A549 (cell line): ENCODE results near the gene FRY. TPM values are rescaled to one million over a fixed set of nuclear protein-coding genes. Genes with fewer than 3 reads are reported as not detected.

Experiments used
- ATAC-seq, 2 experiments: fragments of 200-7000 bp in 1 of 2; fragments of >200 bp in 1 of 2; cut with Nextera tagmentation in 1 of 2; cut with Tn5 transposase in 1 of 2; 3 replicates each; pipeline versions ENCODE4 v1.8.0 to v1.9.1; 2018 to 2020; ENCODE audit warnings: mild to moderate bottlenecking in 1 of 2, moderate library complexity in 1 of 2
- CTCF ChIA-PET: fragments of 300-600 bp; sonication (Branson Sonifier 250); formaldehyde crosslinking; extraction: SDS; loops from one replicate; lab custom pipeline; 2021; ENCODE audit warnings: antibody characterized with exemption, inconsistent platforms; lab: Yijun Ruan, JAX
- POLR2A ChIA-PET: fragments of 350-600 bp; formaldehyde crosslinking; extraction: SDS; loops from one replicate; lab custom pipeline; 2021; ENCODE audit warnings: antibody characterized with exemption, inconsistent platforms; lab: Yijun Ruan, JAX
- DNase-seq, 2 experiments: peaks; one replicate each; pipeline versions ENCODE4 v3.0.0 to v3.0.0-alpha.2; 2011 to 2016; ENCODE audit warnings: low read depth in 1 of 2, low spot score in 1 of 2
- FAIRE-seq: peaks from 2 replicates; lab custom pipeline; 2011; peaks lifted over from hg19 to GRCh38; lab: Jason Lieb, UNC
- H3K27ac ChIP-seq, 2 experiments: fragments of >200 bp; sonication (Bioruptor Twin); formaldehyde crosslinking; 3 replicates each; pipeline ENCODE4 v1.5.1; 2016 to 2017
- H3K4me1 ChIP-seq: fragments of >200 bp; sonication (Bioruptor Twin); formaldehyde crosslinking; 3 replicates; pipeline ENCODE4 v1.6.1; 2016
- H3K4me2 ChIP-seq: fragments of >200 bp; sonication (Bioruptor Twin); formaldehyde crosslinking; 3 replicates; pipeline ENCODE4 v1.6.1; 2016
- H3K4me3 ChIP-seq: fragments of >200 bp; sonication (Bioruptor Twin); formaldehyde crosslinking; 3 replicates; pipeline ENCODE4 v1.5.1; 2016
- H3K9me3 ChIP-seq: fragments of >200 bp; sonication (Bioruptor Twin); formaldehyde crosslinking; 3 replicates; pipeline ENCODE4 v1.6.1; 2016
- ATOH8 ChIP-seq: fragments of 250-450 bp; sonication (Bioruptor Pico); IDR thresholded peaks from 2 replicates; pipeline ENCODE4 v1.5.0; 2020; ENCODE audit warnings: low read depth, mild to moderate bottlenecking, moderate library complexity
- BHLHE40 ChIP-seq: IDR thresholded peaks from 2 replicates; pipeline ENCODE4 v1.6.1; 2012; ENCODE audit warnings: low read depth, low read length, inconsistent platforms
- CBX8 ChIP-seq: fragments of 200-600 bp; sonication (generic); IDR thresholded peaks from 2 replicates; pipeline ENCODE4 v1.6.1; 2016
- EHF ChIP-seq: fragments of 250-450 bp; sonication (Bioruptor Pico); IDR thresholded peaks from 2 replicates; pipeline ENCODE4 v1.5.0; 2020; ENCODE audit warnings: mild to moderate bottlenecking
- ESRRA ChIP-seq: fragments of 150-350 bp; IDR thresholded peaks from 2 replicates; pipeline ENCODE4 v1.6.1; 2014; ENCODE audit warnings: mild to moderate bottlenecking, low read length, borderline replicate concordance
- FOSB ChIP-seq: fragments of 250-450 bp; sonication (Bioruptor Pico); IDR thresholded peaks from 2 replicates; pipeline ENCODE4 v1.5.0; 2020; ENCODE audit warnings: mild to moderate bottlenecking, moderate library complexity
- FOSL2 ChIP-seq, 2 experiments: fragments of 450-650 bp in 1 of 2; fragments of >200 bp in 1 of 2; sonication (Bioruptor Twin) in 1 of 2; formaldehyde crosslinking; IDR thresholded peaks; 2 replicates each; pipeline versions ENCODE4 v1.5.0 to v1.6.1; 2016 to 2020; ENCODE audit warnings: mild to moderate bottlenecking in 1 of 2, moderate library complexity in 1 of 2
- FOXS1 ChIP-seq: fragments of 250-450 bp; sonication (Bioruptor Pico); IDR thresholded peaks from 2 replicates; pipeline ENCODE4 v1.5.0; 2020; ENCODE audit warnings: mild to moderate bottlenecking, moderate library complexity
- HDAC2 ChIP-seq: fragments of 200-600 bp; sonication (generic); IDR thresholded peaks from 2 replicates; pipeline ENCODE4 v1.6.1; 2016
- HEYL ChIP-seq: fragments of 250-450 bp; sonication (Bioruptor Pico); IDR thresholded peaks from 2 replicates; pipeline ENCODE4 v1.8.0; 2021; ENCODE audit warnings: mild to moderate bottlenecking, moderate library complexity
- HMGXB4 ChIP-seq: fragments of 250-450 bp; sonication (Bioruptor Pico); IDR thresholded peaks from 2 replicates; pipeline ENCODE4 v1.5.0; 2021; ENCODE audit warnings: mild to moderate bottlenecking, moderate library complexity, borderline replicate concordance
- HOXA7 ChIP-seq: fragments of 250-450 bp; sonication (Bioruptor Pico); IDR thresholded peaks from 2 replicates; pipeline ENCODE4 v1.5.0; 2020; ENCODE audit warnings: mild to moderate bottlenecking, moderate library complexity
- HOXB13 ChIP-seq: fragments of 250-450 bp; sonication (Bioruptor Pico); IDR thresholded peaks from 2 replicates; pipeline ENCODE4 v1.5.0; 2020; ENCODE audit warnings: low read depth, mild to moderate bottlenecking, moderate library complexity
- JUNB ChIP-seq: fragments of >200 bp; sonication (Bioruptor Twin); formaldehyde crosslinking; IDR thresholded peaks from 2 replicates; pipeline ENCODE4 v1.6.1; 2016
- MAZ ChIP-seq: fragments of 150-350 bp; IDR thresholded peaks from 2 replicates; pipeline ENCODE4 v1.6.1; 2014; ENCODE audit warnings: antibody characterized with exemption, low read depth, low read length, borderline replicate concordance
- MYC ChIP-seq: IDR thresholded peaks from 2 replicates; pipeline ENCODE4 v1.6.1; 2012; ENCODE audit warnings: mild to moderate bottlenecking, inconsistent platforms, low read length, improper control_type of control experiment, borderline replicate concordance
- NPAS2 ChIP-seq: fragments of 250-450 bp; sonication (Bioruptor Pico); IDR thresholded peaks from 2 replicates; pipeline ENCODE4 v1.8.0; 2022; ENCODE audit warnings: mild to moderate bottlenecking, moderate library complexity, borderline replicate concordance
- POLR2A ChIP-seq: IDR thresholded peaks from 2 replicates; pipeline ENCODE4 v1.6.1; 2012; ENCODE audit warnings: mild to moderate bottlenecking, low read length
- RARB ChIP-seq: fragments of 250-450 bp; sonication (Bioruptor Pico); IDR thresholded peaks from 2 replicates; pipeline ENCODE4 v1.8.0; 2021; ENCODE audit warnings: mild to moderate bottlenecking, moderate library complexity
- RCOR1 ChIP-seq: fragments of 150-350 bp; IDR thresholded peaks from 2 replicates; pipeline ENCODE4 v1.6.1; 2014; ENCODE audit warnings: antibody characterized with exemption, low read length, low read depth
- SMC3 ChIP-seq: fragments of >200 bp; sonication (Bioruptor Twin); formaldehyde crosslinking; IDR thresholded peaks from 3 replicates; pipeline ENCODE4 v1.6.1; 2018; ENCODE audit warnings: inconsistent platforms
- ZC3H11A ChIP-seq: fragments of 450-650 bp; IDR thresholded peaks from 2 replicates; pipeline ENCODE4 v1.6.1; 2014; ENCODE audit warnings: antibody characterized with exemption, mild to moderate bottlenecking
- ZNF302 ChIP-seq: fragments of 250-450 bp; sonication (Bioruptor Pico); IDR thresholded peaks from 2 replicates; pipeline ENCODE4 v1.9.0; 2021; ENCODE audit warnings: inconsistent platforms, mild to moderate bottlenecking, moderate library complexity
- ZSCAN20 ChIP-seq: fragments of 250-450 bp; sonication (Bioruptor Pico); IDR thresholded peaks from 2 replicates; pipeline ENCODE4 v1.8.0; 2022; ENCODE audit warnings: mild to moderate bottlenecking, moderate library complexity
- WGBS: methylation state at CpG from one replicate; pipeline ENCODE4 v1.1.6; 2017; ENCODE audit errors: missing lambda C conversion rate; 5-methylcytosine and 5-hydroxymethylcytosine counted together
- polyA plus RNA-seq, 4 experiments: library from polyadenylated mRNA; depleted of rRNA in 3 of 4; stranded (reverse); fragments of >200 nt; fragmentation: RNase III in 1 of 4; extraction: RNeasy Plus Mini Kit Qiagen cat#74134 plus additional on column Dnase treatment in 1 of 4; gene quantifications; 2 replicates in 3 of 4; 3 replicates in 1 of 4; pipeline ENCODE4 v1.2.3, GENCODE V29; 2011 to 2017
- TF ChIP-seq, protein P1 (sequence below): fragments of >200 bp; sonication (Bioruptor Twin); formaldehyde crosslinking; IDR thresholded peaks from 3 replicates; pipeline ENCODE4 v1.6.1; 2016
- TF ChIP-seq, protein P2 (sequence below): fragments of >200 bp; sonication (Bioruptor Twin); formaldehyde crosslinking; IDR thresholded peaks from 2 replicates; pipeline ENCODE4 v1.6.1; 2016
- TF ChIP-seq, protein P3 (sequence below): fragments of 200-600 bp; sonication (generic); IDR thresholded peaks from 2 replicates; pipeline ENCODE4 v1.6.1; 2016; ENCODE audit warnings: antibody characterized with exemption, mild to moderate bottlenecking, moderate library complexity
- TF ChIP-seq, protein P4 (sequence below): fragments of >200 bp; sonication (Bioruptor Twin); formaldehyde crosslinking; IDR thresholded peaks from 3 replicates; pipeline ENCODE4 v1.5.1; 2016

FRY gene
- polyA plus RNA-seq, 2 of the 4 experiments (the other 2 are of a cell fraction) = 0.08 to 0.26 TPM

DNA sequence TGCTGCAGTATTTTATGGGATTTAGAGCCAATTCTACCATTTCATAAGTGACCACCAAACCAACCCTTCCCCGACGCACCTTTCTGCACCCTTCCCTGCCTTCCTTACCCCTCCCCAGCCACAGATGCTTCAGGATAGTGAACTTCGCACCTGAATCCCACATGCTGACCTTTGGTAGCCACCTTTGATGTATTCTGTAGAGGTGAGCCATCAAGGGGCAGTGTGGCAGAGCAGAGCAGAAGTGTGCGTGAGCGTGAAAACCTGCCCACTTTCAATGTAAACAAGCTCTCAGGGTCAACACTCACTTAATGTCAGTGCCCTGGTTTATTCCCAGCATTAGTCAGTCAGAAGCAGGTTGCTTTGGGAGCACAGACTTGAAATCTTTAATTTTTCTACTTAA is 107.7 kb downstream of the FRY start:
- Histone ChIP-seq H3K27ac (no peak overlapping the region), H3K9me3 (no peaks in the 10 kb centered on the region), H3K4me1 (0 out of 3 replicates have a peak, but pooled peaks cover 4% of the 10 kb centered on the region), H3K4me3 (no peak overlapping the region), H3K4me2 (no peak overlapping the region)
- no peak for FAIRE-seq
- WGBS = 78% methylated on average over 5 of the region's 5 CpGs
- DNase-seq = no peak
- ChIA-PET CTCF (no interaction called here), POLR2A (no interaction called here)
- TF ChIP-seq MAZ (no peak), HOXA7 (CRISPR knock-in tag) (no peak), ZNF302 (CRISPR knock-in tag) (no peak), RARB (CRISPR knock-in tag) (no peak), ESRRA (no peak), JUNB (no peak), POLR2A (no peak), BHLHE40 (no peak), FOSL2 (IDR thresholded peaks at IDR 0.05) (no peak), FOSL2 (CRISPR knock-in tag; IDR thresholded peaks at IDR 0.05) (no peak), FOXS1 (CRISPR knock-in tag) (no peak), ZC3H11A (no peak), CBX8 (no peak), HOXB13 (no peak), SMC3 (no peak)
- TF ChIP-seq, protein P1, sequence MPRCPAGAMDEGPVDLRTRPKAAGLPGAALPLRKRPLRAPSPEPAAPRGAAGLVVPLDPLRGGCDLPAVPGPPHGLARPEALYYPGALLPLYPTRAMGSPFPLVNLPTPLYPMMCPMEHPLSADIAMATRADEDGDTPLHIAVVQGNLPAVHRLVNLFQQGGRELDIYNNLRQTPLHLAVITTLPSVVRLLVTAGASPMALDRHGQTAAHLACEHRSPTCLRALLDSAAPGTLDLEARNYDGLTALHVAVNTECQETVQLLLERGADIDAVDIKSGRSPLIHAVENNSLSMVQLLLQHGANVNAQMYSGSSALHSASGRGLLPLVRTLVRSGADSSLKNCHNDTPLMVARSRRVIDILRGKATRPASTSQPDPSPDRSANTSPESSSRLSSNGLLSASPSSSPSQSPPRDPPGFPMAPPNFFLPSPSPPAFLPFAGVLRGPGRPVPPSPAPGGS = no peak
- TF ChIP-seq, protein P2, sequence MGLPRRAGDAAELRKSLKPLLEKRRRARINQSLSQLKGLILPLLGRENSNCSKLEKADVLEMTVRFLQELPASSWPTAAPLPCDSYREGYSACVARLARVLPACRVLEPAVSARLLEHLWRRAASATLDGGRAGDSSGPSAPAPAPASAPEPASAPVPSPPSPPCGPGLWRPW = no peak
- no peak for ATAC-seq

DNA sequence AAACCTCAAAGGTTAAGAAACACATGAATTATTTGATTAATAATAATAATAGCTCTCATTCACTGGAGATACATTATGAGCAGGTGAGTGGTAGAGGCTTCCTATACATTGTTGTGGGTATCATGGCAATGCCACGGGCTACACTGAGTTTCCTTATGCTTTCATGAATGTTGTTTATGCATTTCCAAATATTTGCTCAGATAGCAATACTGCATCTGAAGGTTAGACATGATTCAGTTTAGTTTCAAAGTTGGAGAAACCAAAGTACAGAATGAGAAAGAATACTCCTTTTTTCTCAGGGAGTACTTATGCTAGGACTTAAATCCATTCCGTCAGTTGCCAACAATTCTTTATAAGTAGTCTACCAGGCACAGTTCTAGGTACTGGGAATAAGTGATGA is 108.5 kb downstream of the FRY start:
- H3K9me3 ChIP-seq = no peaks in the 10 kb centered on the region
- 0 out of 3 replicates have a peak, but pooled peaks cover 4% of the 10 kb centered on the region for H3K4me1 ChIP-seq
- no peak for FAIRE-seq

More for the DNA sequence above, 108.5 kb downstream of the FRY start:
- TF ChIP-seq MYC (no peak), JUNB (no peak), ATOH8 (CRISPR knock-in tag) (no peak), HEYL (CRISPR knock-in tag) (no peak), HDAC2 (no peak), EHF (no peak), RCOR1 (no peak), ZSCAN20 (CRISPR knock-in tag) (no peak), FOSB (CRISPR knock-in tag) (no peak), HMGXB4 (CRISPR knock-in tag) (no peak), ESRRA (no peak), NPAS2 (CRISPR knock-in tag) (no peak)
- TF ChIP-seq, protein P3, sequence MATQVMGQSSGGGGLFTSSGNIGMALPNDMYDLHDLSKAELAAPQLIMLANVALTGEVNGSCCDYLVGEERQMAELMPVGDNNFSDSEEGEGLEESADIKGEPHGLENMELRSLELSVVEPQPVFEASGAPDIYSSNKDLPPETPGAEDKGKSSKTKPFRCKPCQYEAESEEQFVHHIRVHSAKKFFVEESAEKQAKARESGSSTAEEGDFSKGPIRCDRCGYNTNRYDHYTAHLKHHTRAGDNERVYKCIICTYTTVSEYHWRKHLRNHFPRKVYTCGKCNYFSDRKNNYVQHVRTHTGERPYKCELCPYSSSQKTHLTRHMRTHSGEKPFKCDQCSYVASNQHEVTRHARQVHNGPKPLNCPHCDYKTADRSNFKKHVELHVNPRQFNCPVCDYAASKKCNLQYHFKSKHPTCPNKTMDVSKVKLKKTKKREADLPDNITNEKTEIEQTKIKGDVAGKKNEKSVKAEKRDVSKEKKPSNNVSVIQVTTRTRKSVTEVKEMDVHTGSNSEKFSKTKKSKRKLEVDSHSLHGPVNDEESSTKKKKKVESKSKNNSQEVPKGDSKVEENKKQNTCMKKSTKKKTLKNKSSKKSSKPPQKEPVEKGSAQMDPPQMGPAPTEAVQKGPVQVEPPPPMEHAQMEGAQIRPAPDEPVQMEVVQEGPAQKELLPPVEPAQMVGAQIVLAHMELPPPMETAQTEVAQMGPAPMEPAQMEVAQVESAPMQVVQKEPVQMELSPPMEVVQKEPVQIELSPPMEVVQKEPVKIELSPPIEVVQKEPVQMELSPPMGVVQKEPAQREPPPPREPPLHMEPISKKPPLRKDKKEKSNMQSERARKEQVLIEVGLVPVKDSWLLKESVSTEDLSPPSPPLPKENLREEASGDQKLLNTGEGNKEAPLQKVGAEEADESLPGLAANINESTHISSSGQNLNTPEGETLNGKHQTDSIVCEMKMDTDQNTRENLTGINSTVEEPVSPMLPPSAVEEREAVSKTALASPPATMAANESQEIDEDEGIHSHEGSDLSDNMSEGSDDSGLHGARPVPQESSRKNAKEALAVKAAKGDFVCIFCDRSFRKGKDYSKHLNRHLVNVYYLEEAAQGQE = no peak
- TF ChIP-seq, protein P4, sequence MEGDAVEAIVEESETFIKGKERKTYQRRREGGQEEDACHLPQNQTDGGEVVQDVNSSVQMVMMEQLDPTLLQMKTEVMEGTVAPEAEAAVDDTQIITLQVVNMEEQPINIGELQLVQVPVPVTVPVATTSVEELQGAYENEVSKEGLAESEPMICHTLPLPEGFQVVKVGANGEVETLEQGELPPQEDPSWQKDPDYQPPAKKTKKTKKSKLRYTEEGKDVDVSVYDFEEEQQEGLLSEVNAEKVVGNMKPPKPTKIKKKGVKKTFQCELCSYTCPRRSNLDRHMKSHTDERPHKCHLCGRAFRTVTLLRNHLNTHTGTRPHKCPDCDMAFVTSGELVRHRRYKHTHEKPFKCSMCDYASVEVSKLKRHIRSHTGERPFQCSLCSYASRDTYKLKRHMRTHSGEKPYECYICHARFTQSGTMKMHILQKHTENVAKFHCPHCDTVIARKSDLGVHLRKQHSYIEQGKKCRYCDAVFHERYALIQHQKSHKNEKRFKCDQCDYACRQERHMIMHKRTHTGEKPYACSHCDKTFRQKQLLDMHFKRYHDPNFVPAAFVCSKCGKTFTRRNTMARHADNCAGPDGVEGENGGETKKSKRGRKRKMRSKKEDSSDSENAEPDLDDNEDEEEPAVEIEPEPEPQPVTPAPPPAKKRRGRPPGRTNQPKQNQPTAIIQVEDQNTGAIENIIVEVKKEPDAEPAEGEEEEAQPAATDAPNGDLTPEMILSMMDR = no peak
- POLR2A ChIA-PET = no interaction called here
- WGBS = 71% methylated on average over 2 of the region's 2 CpGs
- no peak overlapping the region for H3K27ac ChIP-seq
- DNase-seq (no peak), ATAC-seq (no peak)
- no peak overlapping the region for H3K4me3 ChIP-seq
- CTCF ChIA-PET = no interaction called here
- no peak overlapping the region for H3K4me2 ChIP-seq
